HG02981 (cell line): ENCODE results near the gene HMGN4.

Experiments
- ATAC-seq: cut with Tn5 transposase; IDR thresholded peaks from one replicate; pipeline ENCODE4 v1.9.1; 2021; ENCODE audit warnings: mild to moderate bottlenecking, moderate library complexity; ENCODE audit not compliant: unreplicated experiment

The HMGN4 gene

GRCh38 chr6:26576407-26576843, 38.3 kb downstream of the HMGN4 start:
- ATAC-seq = no peak

DNA sequence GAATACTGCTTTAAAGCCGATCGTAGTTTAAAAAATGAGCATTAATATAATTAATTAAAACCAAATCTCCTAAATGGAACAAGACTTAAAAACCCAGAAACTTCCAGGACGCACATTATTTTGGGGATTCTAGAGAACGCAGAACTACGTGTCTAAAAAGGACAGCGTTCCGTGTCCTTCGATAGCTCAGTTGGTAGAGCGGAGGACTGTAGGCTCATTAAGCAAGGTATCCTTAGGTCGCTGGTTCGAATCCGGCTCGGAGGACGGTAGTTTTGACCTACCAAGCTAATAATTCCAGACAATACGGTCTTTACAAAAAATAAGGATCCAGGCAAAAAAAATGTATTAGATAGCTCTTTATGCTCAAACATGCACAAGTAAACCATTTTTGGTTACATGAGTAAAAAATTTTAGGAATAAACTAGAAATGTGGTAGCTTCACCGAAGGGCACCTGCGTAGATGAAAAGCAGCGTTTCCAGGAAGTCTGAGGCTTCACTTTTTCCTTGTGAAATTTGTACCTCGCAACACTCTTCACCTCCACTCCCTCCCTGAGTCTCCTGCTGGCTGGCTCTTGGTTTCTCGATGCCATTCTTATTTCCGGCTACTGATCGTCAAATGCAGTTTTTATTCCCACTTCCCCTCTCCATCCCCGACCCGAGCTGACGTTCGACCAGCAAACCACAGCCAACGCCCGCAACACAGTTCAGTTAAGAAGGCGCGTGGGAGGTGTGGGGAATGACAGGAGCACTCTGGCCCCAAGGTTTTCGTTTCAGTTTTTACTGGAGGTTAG, 39.0 kb downstream of the HMGN4 start:
- ATAC-seq = no peak

DNA sequence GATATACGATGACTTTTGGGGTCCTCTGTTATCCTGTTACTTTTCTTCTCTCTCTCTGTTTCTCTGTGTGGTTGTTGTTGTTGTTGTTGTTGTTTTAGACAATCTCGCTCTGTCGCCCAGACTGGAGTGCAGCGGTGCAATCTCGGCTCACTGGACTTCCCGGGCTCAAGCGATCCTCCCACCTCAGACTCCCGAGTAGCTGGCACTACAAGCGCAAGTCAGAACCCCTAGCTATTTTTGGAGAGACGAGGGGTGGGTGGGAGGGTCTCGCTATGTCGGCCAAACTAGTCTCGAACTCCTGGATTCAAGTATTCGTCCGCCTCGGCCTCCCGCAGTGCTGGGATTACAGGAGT, 39.5 kb downstream of the HMGN4 start:
- ATAC-seq = no peak

DNA sequence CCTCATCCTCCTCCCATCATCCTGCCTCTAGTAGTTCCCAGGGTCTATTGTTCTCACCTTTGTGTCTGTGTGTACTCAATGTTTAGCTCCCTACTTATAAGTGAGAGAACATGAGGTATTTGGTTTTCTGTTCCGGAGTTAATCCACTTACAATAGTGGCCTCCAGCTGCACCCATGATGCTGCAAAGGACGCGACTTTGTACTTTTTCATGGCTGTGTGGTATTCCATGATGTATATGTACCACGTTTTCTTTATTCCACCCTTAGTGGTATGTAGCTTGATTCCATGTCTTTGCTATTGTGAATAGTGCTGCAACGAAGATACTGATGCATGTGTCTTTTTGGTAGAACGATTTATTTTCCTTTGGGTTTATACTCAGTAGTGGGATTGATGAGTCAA, 40.1 kb downstream of the HMGN4 start:
- no peak for ATAC-seq

DNA sequence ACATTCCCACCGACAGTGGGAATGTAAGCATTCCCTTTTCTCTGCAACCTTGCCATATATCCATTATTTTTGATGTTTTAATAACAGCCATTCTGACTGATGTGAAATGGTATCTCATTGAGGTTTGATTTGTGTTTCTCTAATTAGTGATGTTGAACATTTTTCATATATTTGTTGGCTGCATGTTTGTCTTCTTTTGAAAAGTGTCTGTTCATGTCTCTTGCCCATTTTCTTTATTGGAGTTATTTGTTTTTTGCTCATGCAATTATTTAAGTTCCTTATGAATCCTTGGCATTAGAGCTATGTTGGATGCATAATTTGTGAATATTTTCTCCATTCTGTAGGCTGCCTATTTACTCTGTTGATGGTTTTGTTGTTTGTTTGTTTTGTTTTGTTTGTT, 40.6 kb downstream of the HMGN4 start:
- ATAC-seq = no peak

GRCh38 chr6:26581164-26581915, 43.2 kb downstream of the HMGN4 start:
- ATAC-seq = no peak

GRCh38 chr6:26588965-26589364, 50.8 kb downstream of the HMGN4 start:
- ATAC-seq = no peak

- ATAC-seq = no peak
Observed at GRCh38 chr6:26592649-26593048, 54.5 kb downstream of the HMGN4 start.

- ATAC-seq = no peak
Observed at GRCh38 chr6:26593278-26594130, 55.3 kb downstream of the HMGN4 start.

- ATAC-seq = no peak
Observed at GRCh38 chr6:26594131-26594498, 55.9 kb downstream of the HMGN4 start.

DNA sequence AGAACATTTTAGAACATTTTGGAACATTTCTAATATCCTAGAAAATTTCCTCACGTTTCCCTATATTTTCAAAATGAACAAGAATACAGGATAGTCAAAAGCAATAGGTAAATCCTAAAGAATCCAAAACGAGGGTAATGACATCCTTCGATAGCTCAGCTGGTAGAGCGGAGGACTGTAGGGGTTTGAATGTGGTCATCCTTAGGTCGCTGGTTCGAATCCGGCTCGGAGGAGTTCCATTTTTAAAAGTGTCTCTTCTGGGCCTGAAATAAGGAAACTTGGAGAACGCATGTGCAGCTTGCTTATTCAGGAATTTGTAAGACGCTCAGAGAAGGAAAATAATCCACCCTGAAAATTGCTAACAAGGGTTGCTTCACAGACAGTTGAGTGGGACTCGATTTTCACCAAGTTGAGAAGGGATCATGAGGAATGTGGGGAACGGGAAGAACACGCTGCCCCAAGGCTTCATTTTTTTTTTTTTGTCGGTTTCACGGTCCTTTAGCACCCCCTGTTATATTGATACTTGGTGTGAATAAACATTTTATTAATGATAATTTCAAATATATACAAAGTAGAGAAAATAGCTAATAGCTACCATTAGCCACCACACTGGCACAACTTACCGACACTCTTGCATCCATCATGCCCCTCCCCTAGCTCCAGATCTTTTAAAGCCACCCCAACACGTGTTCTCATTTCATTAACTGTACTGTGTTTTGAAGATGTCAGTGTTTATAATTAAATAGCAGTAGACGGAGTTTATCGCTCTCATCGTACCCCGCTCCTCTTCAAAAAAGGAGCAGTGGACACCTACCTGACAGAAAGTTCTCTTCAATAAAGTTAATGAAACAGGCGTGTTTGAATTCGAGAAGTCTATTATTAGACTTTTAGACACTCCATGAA, 56.8 kb downstream of the HMGN4 start:
- no peak for ATAC-seq

DNA sequence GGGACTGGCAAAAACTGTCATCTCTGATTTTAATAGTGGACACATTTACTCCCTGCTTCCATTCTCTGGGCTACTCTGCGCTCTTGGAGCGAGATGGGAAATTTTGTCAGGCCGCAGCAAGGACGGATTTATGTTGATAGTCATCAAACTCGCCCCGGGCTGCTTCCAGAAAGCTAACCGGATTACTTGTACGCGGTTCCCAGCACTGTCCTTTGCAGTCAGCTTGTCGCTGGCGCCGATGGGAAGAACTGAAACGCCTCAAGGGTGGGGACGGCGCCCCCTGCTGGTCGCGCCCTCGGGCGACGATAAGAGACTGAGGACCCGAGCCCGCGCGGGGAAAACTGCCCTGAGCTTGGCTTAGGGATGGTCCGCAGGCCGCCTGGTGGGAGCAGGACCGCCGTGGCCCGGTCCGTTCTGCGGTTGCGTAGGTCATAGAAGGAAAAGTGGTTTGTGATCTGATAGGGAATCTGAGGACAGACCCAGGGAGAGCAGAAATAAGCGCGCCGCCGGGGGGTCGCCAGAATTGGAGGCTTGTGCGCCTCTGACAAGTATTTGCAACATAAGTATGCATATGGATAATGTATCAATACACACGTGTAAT, 57.6 kb downstream of the HMGN4 start:
- ATAC-seq = peak; percentile 42
